GM21723 (cell line): ENCODE results near the gene POLD2.

Experiments used
- ATAC-seq: cut with Tn5 transposase; IDR thresholded peaks from one replicate; pipeline ENCODE4 v1.9.1; 2021; ENCODE audit warnings: mild to moderate bottlenecking, moderate library complexity; ENCODE audit not compliant: unreplicated experiment

POLD2 gene

GRCh38 chr7:44084701-44085100, 38.6 kb downstream of the POLD2 start:
- ATAC-seq, result no peak

GRCh38 chr7:44083796-44084195, 39.6 kb downstream of the POLD2 start:
- ATAC-seq, result no peak

GRCh38 chr7:44082541-44083207, 40.7 kb downstream of the POLD2 start:
- peak; percentile 92 for ATAC-seq

- no peak for ATAC-seq
Observed at GRCh38 chr7:44081266-44081748, 42.0 kb downstream of the POLD2 start.

GRCh38 chr7:44080686-44081265, 42.6 kb downstream of the POLD2 start:
- no peak for ATAC-seq

GRCh38 chr7:44080118-44080517, 43.2 kb downstream of the POLD2 start:
- ATAC-seq, result no peak

- no peak for ATAC-seq
Observed at GRCh38 chr7:44079331-44080021, 43.9 kb downstream of the POLD2 start.

GRCh38 chr7:44078521-44078920, 44.8 kb downstream of the POLD2 start:
- no peak for ATAC-seq

- ATAC-seq, result no peak
Observed at GRCh38 chr7:44077681-44078091, 45.7 kb downstream of the POLD2 start.

- ATAC-seq, result no peak
Observed at GRCh38 chr7:44077061-44077460, 46.3 kb downstream of the POLD2 start.

GRCh38 chr7:44076101-44076895, 47.0 kb downstream of the POLD2 start:
- no peak for ATAC-seq

GRCh38 chr7:44075296-44076075, 47.9 kb downstream of the POLD2 start:
- ATAC-seq, result no peak

GRCh38 chr7:44074349-44074695, 49.0 kb downstream of the POLD2 start:
- no peak for ATAC-seq

- peak; percentile 46 for ATAC-seq
Observed at GRCh38 chr7:44073664-44074348, 49.5 kb downstream of the POLD2 start.

- no peak for ATAC-seq
Observed at GRCh38 chr7:44072364-44073231, 50.8 kb downstream of the POLD2 start.

GRCh38 chr7:44071726-44072363, 51.5 kb downstream of the POLD2 start:
- ATAC-seq, result no peak

- no peak for ATAC-seq
Observed at GRCh38 chr7:44068054-44068453, 55.3 kb downstream of the POLD2 start.

- no peak for ATAC-seq
Observed at GRCh38 chr7:44067064-44067951, 56.0 kb downstream of the POLD2 start.
